Measurements from ENCODE around the gene LMAN2. TPM values are rescaled to one million over a fixed set of nuclear protein-coding genes. Genes with fewer than 3 reads are reported as not detected.

The LMAN2 gene
- total RNA-seq, 2 experiments from 2014 or later, result 74.5 to 92.1 TPM

Other genes starting within 250 kb of the LMAN2 start
- gene NSD1, start 217.9 kb downstream of the LMAN2 start, total RNA-seq, result 10 to 100 TPM; 65.6 to 68.2 TPM
- gene RAB24, start 47.9 kb downstream of the LMAN2 start, total RNA-seq, result 10 to 100 TPM; 10.9 to 21.0 TPM
- gene PRELID1, start 47.9 kb downstream of the LMAN2 start, total RNA-seq, result 100 to 1,000 TPM; 266 to 362 TPM
- gene MXD3, start 39.8 kb downstream of the LMAN2 start, total RNA-seq, result 10 to 100 TPM; 21.3 to 27.2 TPM
- 10 to 100 TPM; 43.8 to 62.0 TPM for gene RGS14, start 6.3 kb upstream of the LMAN2 start, total RNA-seq
- gene SLC34A1, start 32.8 kb upstream of the LMAN2 start, total RNA-seq, result under 1 TPM in 1 of 2 experiments, not detected in 1; 0.14 TPM
- not detected for gene PFN3, start 49.0 kb upstream of the LMAN2 start, total RNA-seq
- gene F12, start 57.9 kb upstream of the LMAN2 start, total RNA-seq, result 1 to 10 TPM; 3.4 to 4.9 TPM
- gene GRK6, start 75.0 kb upstream of the LMAN2 start, total RNA-seq, result 100 to 1,000 TPM; 110 to 141 TPM
- 10 to 100 TPM; 12.3 to 13.0 TPM for gene PRR7, start 95.1 kb upstream of the LMAN2 start, total RNA-seq
- 10 to 100 TPM; 29.5 to 41.2 TPM for gene DBN1, start 122.0 kb upstream of the LMAN2 start, total RNA-seq
- 10 to 100 TPM; 41.9 to 50.2 TPM for gene PDLIM7, start 145.9 kb upstream of the LMAN2 start, total RNA-seq
- 1 to 10 TPM; 4.2 to 4.8 TPM for gene DOK3, start 158.2 kb upstream of the LMAN2 start, total RNA-seq
- gene DDX41, start 165.3 kb upstream of the LMAN2 start, total RNA-seq, result 100 to 1,000 TPM; 192 to 197 TPM
- gene FAM193B, start 202.9 kb upstream of the LMAN2 start, total RNA-seq, result 10 to 100 TPM; 63.6 to 77.7 TPM
- 100 to 1,000 TPM in 1 of 2 experiments, 10 to 100 TPM in 1; 83.2 to 109 TPM for gene TMED9, start 240.5 kb upstream of the LMAN2 start, total RNA-seq
- gene B4GALT7, start 248.5 kb upstream of the LMAN2 start, total RNA-seq, result 10 to 100 TPM; 16.3 to 18.1 TPM

Measured in activated CD4-positive, alpha-beta T cell treated with anti-CD3 and anti-CD28 coated beads for 36 hours (primary cell).